Karpas-422 (cell line): ENCODE results near the gene NFATC1. TPM values are rescaled to one million over a fixed set of nuclear protein-coding genes. Genes with fewer than 3 reads are reported as not detected.

Source experiments
- DNase-seq: peaks from one replicate; pipeline ENCODE4 v3.0.0-alpha.2; 2015
- H2AFZ ChIP-seq: fragments of 200-600 bp; sonication (generic); 2 replicates; pipeline ENCODE4 v1.6.1; 2014; ENCODE audit warnings: antibody characterized with exemption, low read length, mixed read lengths
- H3K27ac ChIP-seq: fragments of 200-600 bp; sonication (generic); 2 replicates; pipeline ENCODE4 v1.5.1; 2014; ENCODE audit warnings: mild to moderate bottlenecking, low read length, moderate library complexity
- H3K27me3 ChIP-seq: fragments of 200-600 bp; sonication (generic); 2 replicates; pipeline ENCODE4 v1.6.1; 2014; ENCODE audit warnings: low read length, mixed read lengths
- H3K36me3 ChIP-seq: fragments of 200-600 bp; sonication (generic); 2 replicates; pipeline ENCODE4 v1.6.1; 2014; ENCODE audit warnings: low read length, mixed read lengths; ENCODE audit not compliant: insufficient read depth
- H3K4me1 ChIP-seq: fragments of 200-600 bp; sonication (generic); 2 replicates; pipeline ENCODE4 v1.6.1; 2014; ENCODE audit warnings: mild to moderate bottlenecking, low read length, mixed read lengths
- H3K4me2 ChIP-seq: fragments of 200-600 bp; sonication (generic); 2 replicates; pipeline ENCODE4 v1.6.1; 2014; ENCODE audit warnings: low read length, low read depth, mild to moderate bottlenecking; ENCODE audit not compliant: poor library complexity, severe bottlenecking
- H3K4me3 ChIP-seq: fragments of 200-600 bp; sonication (generic); 2 replicates; pipeline ENCODE4 v1.5.1; 2014; ENCODE audit warnings: mild to moderate bottlenecking, antibody characterized with exemption, low read length, mixed read lengths
- H3K79me2 ChIP-seq: fragments of 200-600 bp; sonication (generic); 2 replicates; pipeline ENCODE4 v1.6.1; 2014; ENCODE audit warnings: mild to moderate bottlenecking, low read length, mixed read lengths
- H3K9ac ChIP-seq: fragments of 200-600 bp; sonication (generic); 2 replicates; pipeline ENCODE4 v1.6.0; 2014; ENCODE audit warnings: low read length
- H3K9me2 ChIP-seq: fragments of 200-600 bp; sonication (generic), shearing (Covaris generic); replicated peaks from 2 replicates; pipeline ENCODE4 v1.6.0; 2014; ENCODE audit warnings: mild to moderate bottlenecking, low read length, moderate library complexity; ENCODE audit not compliant: insufficient read depth
- H3K9me3 ChIP-seq: fragments of 300-700, 200-600 bp; sonication (generic); 2 replicates; pipeline ENCODE4 v1.6.1; 2014; ENCODE audit warnings: low read length, mixed read lengths
- H4K20me1 ChIP-seq: fragments of 200-600 bp; sonication (generic); 2 replicates; pipeline ENCODE4 v1.6.1; 2014; ENCODE audit warnings: mild to moderate bottlenecking, antibody characterized with exemption, low read length, low read depth; ENCODE audit not compliant: insufficient read depth
- total RNA-seq: library from RNA; depleted of rRNA; stranded (reverse); fragments of >200 nt; shearing (Covaris generic); gene quantifications from 2 replicates; pipeline ENCODE4 v1.2.3, GENCODE V29; 2014; ENCODE audit warnings: low replicate concordance

The NFATC1 gene
- total RNA-seq, 1 experiment from 2014 or later: 46.1 TPM

- H3K9me3 ChIP-seq: no peaks in the 10 kb centered on the region
- no peaks in the 10 kb centered on the region for H3K27me3 ChIP-seq
- no peak for DNase-seq
- H3K4me1 ChIP-seq: no peaks in the 10 kb centered on the region
- H3K9ac ChIP-seq: no peak overlapping the region
- H3K9me2 ChIP-seq: no peaks in the 10 kb centered on the region
- H4K20me1 ChIP-seq: peaks cover 76% of the 10 kb centered on the region
- H3K4me2 ChIP-seq: no peak overlapping the region
- H3K27ac ChIP-seq: no peak overlapping the region
- H3K36me3 ChIP-seq: no peaks in the 10 kb centered on the region
- H3K4me3 ChIP-seq: no peak overlapping the region
- H3K79me2 ChIP-seq: peaks cover 96% of the 10 kb centered on the region
- H2AFZ ChIP-seq: no peak overlapping the region
These were observed 30.9 kb downstream of the NFATC1 start for GRCh38 chr18:79426376-79427300.

- no peak overlapping the region for H3K4me3 ChIP-seq
- H3K4me2 ChIP-seq: no peak overlapping the region
- no peak overlapping the region for H3K27ac ChIP-seq
- H4K20me1 ChIP-seq: peaks cover 75% of the 10 kb centered on the region
- no peaks in the 10 kb centered on the region for H3K9me2 ChIP-seq
- no peak overlapping the region for H3K9ac ChIP-seq
- H3K79me2 ChIP-seq: peaks cover 96% of the 10 kb centered on the region
- DNase-seq: no peak
- no peaks in the 10 kb centered on the region for H3K36me3 ChIP-seq
- no peaks in the 10 kb centered on the region for H3K27me3 ChIP-seq
- H2AFZ ChIP-seq: no peak overlapping the region
- no peaks in the 10 kb centered on the region for H3K4me1 ChIP-seq
- H3K9me3 ChIP-seq: no peaks in the 10 kb centered on the region
These were observed 31.9 kb downstream of the NFATC1 start for GRCh38 chr18:79427368-79428225.

DNA sequence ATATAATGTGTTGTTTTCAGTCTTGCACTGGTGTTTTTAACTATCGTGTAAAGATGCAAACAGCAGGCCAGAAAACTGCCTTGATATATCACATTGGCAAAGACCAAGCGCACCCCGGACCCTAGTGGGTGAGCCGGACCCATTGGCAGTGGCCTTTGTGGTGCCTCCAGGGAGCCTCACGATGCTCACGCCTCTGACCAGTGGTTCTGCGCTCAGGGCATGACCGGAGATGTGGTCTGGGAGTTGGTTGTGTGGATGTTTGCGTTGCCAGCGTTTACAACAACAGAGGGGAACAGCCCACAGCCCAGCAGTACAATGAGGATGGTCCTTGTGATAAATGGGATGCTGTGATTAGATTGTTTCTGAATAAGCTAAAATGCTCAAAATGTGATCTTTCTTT, 32.6 kb downstream of the NFATC1 start:
- Histone ChIP-seq H3K36me3 (no peaks in the 10 kb centered on the region), H3K79me2 (peaks cover 96% of the 10 kb centered on the region), H2AFZ (no peak overlapping the region), H3K9me3 (no peaks in the 10 kb centered on the region), H3K27ac (no peak overlapping the region), H3K9ac (no peak overlapping the region), H3K4me2 (no peak overlapping the region), H3K27me3 (no peaks in the 10 kb centered on the region), H3K4me1 (no peaks in the 10 kb centered on the region), H3K4me3 (no peak overlapping the region), H3K9me2 (no peaks in the 10 kb centered on the region), H4K20me1 (peaks cover 73% of the 10 kb centered on the region)
- DNase-seq: no peak

DNA sequence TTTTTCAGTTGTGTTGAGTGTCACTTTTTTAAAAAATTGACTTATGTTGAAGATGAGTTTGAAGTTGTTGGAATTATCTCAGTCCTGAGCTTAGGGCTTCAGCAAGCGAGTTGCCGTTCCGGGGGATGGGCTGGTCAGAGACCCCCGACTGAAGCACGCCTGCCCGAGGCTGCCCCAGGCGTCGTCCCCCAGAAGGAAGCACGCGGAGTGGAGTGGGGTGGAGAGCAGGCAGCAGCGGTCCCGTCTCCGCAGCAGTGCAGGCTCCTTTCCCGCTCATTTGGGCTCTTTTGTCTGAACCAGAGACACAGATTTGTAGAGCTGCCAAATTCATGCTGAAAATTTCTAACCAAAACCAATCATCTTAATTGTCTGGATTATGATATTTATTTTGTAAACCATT, 33.7 kb downstream of the NFATC1 start:
- Histone ChIP-seq H3K4me2 (no peak overlapping the region), H3K36me3 (no peaks in the 10 kb centered on the region), H3K9ac (no peak overlapping the region), H4K20me1 (peaks cover 68% of the 10 kb centered on the region), H3K27ac (no peak overlapping the region), H3K4me3 (no peak overlapping the region), H3K9me3 (no peaks in the 10 kb centered on the region), H3K9me2 (no peaks in the 10 kb centered on the region), H3K4me1 (peaks cover under 1% of the 10 kb centered on the region), H2AFZ (no peak overlapping the region), H3K27me3 (no peaks in the 10 kb centered on the region), H3K79me2 (peaks cover 96% of the 10 kb centered on the region)
- no peak for DNase-seq

DNA sequence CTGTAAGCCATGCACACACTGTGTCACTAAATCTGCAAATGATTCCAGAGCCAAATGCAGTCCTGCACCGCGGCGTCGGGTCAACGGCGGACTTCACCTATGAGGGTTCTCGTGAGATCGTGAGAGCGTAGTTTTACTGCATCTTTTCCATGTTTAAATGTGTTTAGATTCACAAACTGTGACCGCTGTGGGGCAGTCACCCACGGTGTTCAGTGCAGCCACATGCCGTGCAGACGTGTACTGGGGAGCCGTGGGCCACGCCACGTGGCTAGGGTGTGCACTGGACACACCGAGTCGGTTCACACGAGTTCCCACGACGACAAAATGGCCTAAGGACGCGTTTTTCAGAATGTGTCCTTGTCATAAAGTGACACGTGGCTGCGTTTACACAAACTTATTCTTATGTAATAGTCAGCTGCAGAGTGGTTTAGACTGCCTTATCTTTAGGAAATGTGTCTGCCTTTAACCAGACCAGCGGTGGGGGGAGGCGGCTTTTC, 34.1 kb downstream of the NFATC1 start:
- H3K9ac ChIP-seq: no peak overlapping the region
- no peak overlapping the region for H3K4me2 ChIP-seq
- no peaks in the 10 kb centered on the region for H3K27me3 ChIP-seq
- H3K4me1 ChIP-seq: peaks cover 5% of the 10 kb centered on the region
- no peaks in the 10 kb centered on the region for H3K9me2 ChIP-seq
- no peaks in the 10 kb centered on the region for H3K9me3 ChIP-seq
- H2AFZ ChIP-seq: no peak overlapping the region
- no peak for DNase-seq
- H3K79me2 ChIP-seq: peaks cover 96% of the 10 kb centered on the region
- no peak overlapping the region for H3K4me3 ChIP-seq
- peaks cover 67% of the 10 kb centered on the region for H4K20me1 ChIP-seq
- H3K27ac ChIP-seq: no peak overlapping the region
- no peaks in the 10 kb centered on the region for H3K36me3 ChIP-seq

- H3K27me3 ChIP-seq: no peaks in the 10 kb centered on the region
- no peak overlapping the region for H2AFZ ChIP-seq
- H3K9me2 ChIP-seq: no peaks in the 10 kb centered on the region
- peaks cover 3% of the 10 kb centered on the region; the same call in 1 of the 2 replicates for H3K36me3 ChIP-seq
- no peak overlapping the region for H3K9ac ChIP-seq
- DNase-seq: no peak
- H3K4me2 ChIP-seq: no peak overlapping the region
- H3K27ac ChIP-seq: no peak overlapping the region
- no peaks in the 10 kb centered on the region for H3K9me3 ChIP-seq
- H4K20me1 ChIP-seq: peaks cover 55% of the 10 kb centered on the region
- no peak overlapping the region for H3K4me3 ChIP-seq
- H3K4me1 ChIP-seq: peaks cover 19% of the 10 kb centered on the region
- H3K79me2 ChIP-seq: peaks cover 98% of the 10 kb centered on the region
These were observed 36.8 kb downstream of the NFATC1 start for GRCh38 chr18:79432376-79433120.

GRCh38 chr18:79433431-79433830, 37.7 kb downstream of the NFATC1 start:
- Histone ChIP-seq H3K27me3 (no peaks in the 10 kb centered on the region), H3K9ac (no peak overlapping the region), H3K4me1 (peaks cover 19% of the 10 kb centered on the region), H3K4me2 (no peak overlapping the region), H3K79me2 (peaks cover 98% of the 10 kb centered on the region), H3K9me2 (no peaks in the 10 kb centered on the region), H3K9me3 (no peaks in the 10 kb centered on the region), H3K27ac (no peak overlapping the region), H4K20me1 (peaks cover 55% of the 10 kb centered on the region), H3K4me3 (no peak overlapping the region), H2AFZ (no peak overlapping the region), H3K36me3 (peaks cover 3% of the 10 kb centered on the region; the same call in 1 of the 2 replicates)
- DNase-seq: no peak
